Heart left ventricle (tissue), 16 donors: Measurements from ENCODE around the gene PALM3. TPM values are rescaled to one million over a fixed set of nuclear protein-coding genes. Genes with fewer than 3 reads are reported as not detected.

Source experiments
- ATAC-seq, 4 donors: fragments of 200-7000 bp; cut with Tn5 transposase; one replicate each; pipeline ENCODE4 v1.9.1; 2020 to 2022; ENCODE audit warnings: moderate library complexity in 4 of 4, mild to moderate bottlenecking in 3 of 4, moderate number of reproducible peaks in 1 of 4
- DNase-seq, 5 donors: peaks; one replicate each; pipeline ENCODE4 v3.0.0-alpha.2; 2020
- H3K27ac ChIP-seq, 12 donors: fragments of 200-600 bp; sonication (generic) in 4 of 12; one replicate each; pipeline versions ENCODE4 v1.5.0 to v1.8.0; 2016 to 2022; ENCODE audit warnings: mild to moderate bottlenecking in 2 of 12
- H3K27me3 ChIP-seq, 9 donors: fragments of 200-600 bp; sonication (generic) in 2 of 9; one replicate each; pipeline versions ENCODE4 v1.5.1 to v1.8.0; 2016 to 2022; ENCODE audit warnings: mild to moderate bottlenecking in 3 of 9
- H3K36me3 ChIP-seq, 9 donors: fragments of 200-600 bp; sonication (generic) in 2 of 9; one replicate each; pipeline versions ENCODE4 v1.5.0 to v1.8.0; 2018 to 2022; ENCODE audit warnings: mild to moderate bottlenecking in 2 of 9
- H3K4me1 ChIP-seq, 12 donors: fragments of 200-600 bp; sonication (generic) in 4 of 12; one replicate each; pipeline versions ENCODE4 v1.5.0 to v1.8.0; 2016 to 2022; ENCODE audit warnings: mild to moderate bottlenecking in 3 of 12
- H3K4me3 ChIP-seq, 12 donors: fragments of 200-600 bp; sonication (generic) in 4 of 12; one replicate each; pipeline versions ENCODE4 v1.5.0 to v1.8.0; 2017 to 2022; ENCODE audit warnings: mild to moderate bottlenecking in 9 of 12, moderate library complexity in 4 of 12
- H3K9me3 ChIP-seq, 12 donors: fragments of 200-600 bp; sonication (generic) in 4 of 12; one replicate each; pipeline versions ENCODE4 v1.5.0 to v1.8.0; 2016 to 2022; ENCODE audit warnings: mild to moderate bottlenecking in 1 of 12
- CTCF ChIP-seq, 12 donors: fragments of 200-600 bp; sonication (generic) in 4 of 12; IDR thresholded peaks; one replicate each; pipeline versions ENCODE4 v1.5.0 to v1.8.0; 2018 to 2022; ENCODE audit warnings: antibody characterized with exemption in 12 of 12, mild to moderate bottlenecking in 5 of 12
- POLR2A ChIP-seq, 2 donors: fragments of 450-650 bp; IDR thresholded peaks; one replicate each; pipeline ENCODE4 v1.6.1; 2017; ENCODE audit warnings: antibody characterized with exemption in 2 of 2, mild to moderate bottlenecking in 2 of 2, moderate library complexity in 2 of 2
- WGBS, 4 donors: extraction: QIAGEN DNeasy Blood & Tissue Kit in 2 of 4; methylation state at CpG; one replicate each; pipeline versions ENCODE4 v1.1.5 to v1.1.7; 2013 to 2018; 5-methylcytosine and 5-hydroxymethylcytosine counted together
- intact Hi-C, 10 donors: fragments of 100-400 bp; cut with DNase I; formaldehyde crosslinking; loops; one replicate each; pipeline versions ENCODE4 v1.11.1 to v1.14.2; 2022
- long read RNA-seq, 3 donors: library from polyadenylated mRNA; unstranded; transcript quantifications; one replicate each; pipeline ENCODE4 v2.0.0, GENCODE V29; 2020 to 2021
- polyA plus RNA-seq, 2 donors: library from polyadenylated mRNA; stranded (reverse); fragments of 200-250 nt; gene quantifications; one replicate each; pipeline ENCODE4 v1.2.3, GENCODE V29; 2013
- total RNA-seq, 9 donors: library from RNA; depleted of rRNA in 2 of 9; stranded (reverse); fragments of >200 nt in 2 of 9; fragmentation: NEBNext Ultra II Directional in 3 of 9; extraction: Animal tissue kit (Norgen Biotek cat#: 25700) in 3 of 9; gene quantifications; one replicate each; pipeline versions ENCODE4 v1.1.0 to v1.2.4, GENCODE V29; 2016 to 2023
- donor health status: ischemic (EF 13 %, LVEDD 7.1; RV severe dilation, severe dysfunction).
- donor health status: healthy with polysubstance abuse.
- donor health status: DM: no; HTN: yes; CAD: no.
- donor health status: DM: no; HTN: no; CAD: no.
- donor health status: ischemic (EF 25% LVEDD 6.9; RV normal size, moderate dysfunction).
- donor health status: ischemic (EF 25% LVEDD 5.7; RV mildly dilated, moderate dysfunction).
- donor health status: healthy.
- donor health status: DM: yes; HTN: yes; CAD: no.
- donor health status: ischemic (EF 35%, LVEDD 5.7; RV mildly dilated, moderate dysfunction).
- donor health status: nonischemic (EF 11% LVEDD 7.7; RV severe dilation, severe dysfunction).
- donor health status: DM: yes; HTN: yes; CAD: no.
- donor health status: PGD.
- donor health status: ischemic (EF 29% LVEDD 5.4; RV normal size, mild dysfunction).
- donor health status: nonischemic (EF 23%, LVEDD 6.1; RV moderate dilation, normal function).

The PALM3 gene
- under 1 TPM in 3 of 9 donors, not detected in 6; 0.14 to 0.60 (median 0.32) TPM for total RNA-seq
- under 1 TPM; 0.06 to 0.30 TPM for polyA plus RNA-seq
- long read RNA-seq, donor 1, result 0 reads
- long read RNA-seq, donor 2, result 0 reads
- long read RNA-seq, donor 3, result 0 reads

- ATAC-seq, result peak in 1 of 4 donors; percentile 43
Measured at GRCh38 chr19:14061751-14062557, at the start of gene PALM3. Gene PALM3, minus strand, starts transcription at chr19:14062076. Its CDS starts 96 bp downstream, at chr19:14061980.

GRCh38 chr19:14111486-14111885, 49.6 kb upstream of the PALM3 start:
- H3K4me1 ChIP-seq, result peaks cover 33 to 93% (median 68%) of the 10 kb centered on the region in 12 donors
- DNase-seq (no peak), ATAC-seq (no peak)
- peaks cover 0 to 28% (median 3%) of the 10 kb centered on the region in 9 donors for H3K36me3 ChIP-seq
- intact Hi-C loops, result no loop called here
- 64 to 77% (median 74%) methylated on average over 1 of the region's 1 CpG for WGBS, 4 donors
- H3K9me3 ChIP-seq, result no peaks in the 10 kb centered on the region
- TF ChIP-seq POLR2A (IDR thresholded peaks at IDR 0.05), result no peak
- TF ChIP-seq CTCF (IDR thresholded peaks at IDR 0.05), result no peak
- no peak overlapping the region for H3K4me3 ChIP-seq
- H3K27me3 ChIP-seq, result no peaks in the 10 kb centered on the region
- H3K27ac ChIP-seq, result peak overlapping the region in 11 of 12 donors; percentile 32 to 98 (median 94)

More at GRCh38 chr19:14061751-14062557, at the start of gene PALM3:
- TF ChIP-seq CTCF (IDR thresholded peaks at IDR 0.05) (no peak), POLR2A (IDR thresholded peaks at IDR 0.05) (no peak)
- WGBS, 4 donors, result 63 to 74% (median 71%) methylated on average over 16 to 19 of the region's 19 CpGs
- no peak for DNase-seq
- no peak within 1 kb of the TSS for H3K27ac ChIP-seq
- H3K4me1 ChIP-seq, result peaks cover 0 to 17% (median 2%) of the 10 kb centered on the region in 12 donors
- H3K27me3 ChIP-seq, result peaks cover 5 to 34% (median 28%) of the 10 kb centered on the region in 9 donors
- H3K4me3 ChIP-seq, result no peak within 1 kb of the TSS
- no peaks in the 10 kb centered on the region for H3K36me3 ChIP-seq
- intact Hi-C loops, result loop anchor here in 1 of 10 donors (10.0 kb wide), 1 partner anchor 467 kb away; no protein-coding TSS in a partner anchor
- H3K9me3 ChIP-seq, result no peaks in the 10 kb centered on the region

GRCh38 chr19:14110650-14111049, 48.8 kb upstream of the PALM3 start:
- WGBS, 4 donors, result 42 to 58% (median 49%) methylated on average over 2 of the region's 2 CpGs
- peak in 1 of 5 donors; percentile 20 for DNase-seq
- Histone ChIP-seq H3K36me3 (peaks cover 0 to 36% (median 11%) of the 10 kb centered on the region in 9 donors), H3K4me3 (no peak overlapping the region), H3K27me3 (no peaks in the 10 kb centered on the region), H3K4me1 (peaks cover 24 to 91% (median 60%) of the 10 kb centered on the region in 12 donors), H3K27ac (peak overlapping the region in 9 of 12 donors; percentile 32 to 97 (median 47)), H3K9me3 (no peaks in the 10 kb centered on the region)
- ATAC-seq, result no peak
- intact Hi-C loops, result no loop called here
- no peak for TF ChIP-seq POLR2A (IDR thresholded peaks at IDR 0.05)
- no peak for TF ChIP-seq CTCF (IDR thresholded peaks at IDR 0.05)
